Mesenchymal stem cell (in vitro differentiated cells and primary cell): ENCODE measurements around the gene C1orf210.

Experiments
- DNase-seq: peaks from one replicate; pipeline ENCODE4 v3.0.0-alpha.2; 2013
- H2AFZ ChIP-seq: one replicate; pipeline ENCODE4 v1.6.1; 2013; ENCODE audit warnings: low read depth, mild to moderate bottlenecking, control low read depth, inconsistent platforms, low read length, moderate library complexity
- H2AK5ac ChIP-seq: 2 replicates; pipeline ENCODE4 v1.6.1; 2013; ENCODE audit warnings: low read length, moderate library complexity, mild to moderate bottlenecking, inconsistent platforms; ENCODE audit not compliant: severe bottlenecking
- H2BK120ac ChIP-seq: one replicate; pipeline ENCODE4 v1.6.1; 2013; ENCODE audit warnings: low read depth, mild to moderate bottlenecking, inconsistent platforms, low read length, moderate library complexity
- H2BK12ac ChIP-seq, 2 experiments: one replicate each; pipeline ENCODE4 v1.6.1; 2013; ENCODE audit warnings: inconsistent platforms in 2 of 2, low read length in 2 of 2, mild to moderate bottlenecking in 2 of 2, moderate library complexity in 2 of 2, control low read depth in 1 of 2
- H2BK15ac ChIP-seq: one replicate; pipeline ENCODE4 v1.6.1; 2013; ENCODE audit warnings: mild to moderate bottlenecking, low read depth, inconsistent platforms; ENCODE audit not compliant: poor library complexity, severe bottlenecking
- H2BK5ac ChIP-seq: 2 replicates; pipeline ENCODE4 v1.6.1; 2013; ENCODE audit warnings: low read depth, mild to moderate bottlenecking, low read length, control low read depth, inconsistent platforms; ENCODE audit not compliant: poor library complexity, severe bottlenecking
- H3K14ac ChIP-seq, 2 experiments: one replicate each; pipeline ENCODE4 v1.6.1; 2013; ENCODE audit warnings: inconsistent platforms in 2 of 2, low read length in 2 of 2, control low read depth in 1 of 2, mild to moderate bottlenecking in 1 of 2, moderate library complexity in 1 of 2
- H3K18ac ChIP-seq, 2 experiments: one replicate each; pipeline ENCODE4 v1.6.1; 2013; ENCODE audit warnings: inconsistent platforms in 2 of 2, low read length in 2 of 2, control low read depth in 1 of 2, low read depth in 1 of 2, mild to moderate bottlenecking in 1 of 2
- H3K23ac ChIP-seq, 2 experiments: one replicate each; pipeline ENCODE4 v1.6.1; 2013; ENCODE audit warnings: inconsistent platforms in 2 of 2, low read length in 2 of 2, mild to moderate bottlenecking in 2 of 2, moderate library complexity in 2 of 2, control low read depth in 1 of 2
- H3K27ac ChIP-seq: 2 replicates; pipeline ENCODE4 v1.5.1; 2013; ENCODE audit warnings: mild to moderate bottlenecking, moderate library complexity, low read length, control low read depth, inconsistent platforms; ENCODE audit not compliant: poor library complexity, severe bottlenecking
- H3K27me3 ChIP-seq, 2 experiments: 2 replicates each; pipeline versions ENCODE4 v1.6.1 to v1.7.0; 2013; ENCODE audit warnings: low read length in 2 of 2, mild to moderate bottlenecking in 2 of 2, moderate library complexity in 2 of 2, control low read depth in 1 of 2, inconsistent platforms in 1 of 2; ENCODE audit not compliant: control insufficient read depth in 1 of 2, insufficient read depth in 1 of 2
- H3K36me3 ChIP-seq, 2 experiments: 2 replicates each; pipeline versions ENCODE4 v1.6.1 to v1.7.0; 2013; ENCODE audit warnings: low read length in 2 of 2, control low read depth in 1 of 2, inconsistent platforms in 1 of 2, low read depth in 1 of 2, mild to moderate bottlenecking in 1 of 2; ENCODE audit not compliant: insufficient read depth in 2 of 2, control insufficient read depth in 1 of 2
- H3K4ac ChIP-seq, 2 experiments: one replicate each; pipeline ENCODE4 v1.6.1; 2013; ENCODE audit warnings: inconsistent platforms in 2 of 2, low read length in 2 of 2, mild to moderate bottlenecking in 2 of 2, moderate library complexity in 2 of 2, control low read depth in 1 of 2, low read depth in 1 of 2
- H3K4me1 ChIP-seq: 2 replicates; pipeline ENCODE4 v1.6.1; 2013; ENCODE audit warnings: low read depth, low read length, control low read depth; ENCODE audit not compliant: control insufficient read depth, insufficient read depth
- H3K4me2 ChIP-seq: 2 replicates; pipeline ENCODE4 v1.6.1; 2013; ENCODE audit warnings: low read length, mild to moderate bottlenecking, inconsistent platforms; ENCODE audit not compliant: poor library complexity, severe bottlenecking
- H3K4me3 ChIP-seq, 2 experiments: 2 replicates each; pipeline versions ENCODE4 v1.5.1 to v1.7.0; 2013; ENCODE audit warnings: low read length in 2 of 2, mild to moderate bottlenecking in 2 of 2, control low read depth in 1 of 2, low read depth in 1 of 2; ENCODE audit not compliant: insufficient read depth in 1 of 2
- H3K79me1 ChIP-seq: replicated peaks from 2 replicates; pipeline ENCODE4 v1.6.1; 2013; ENCODE audit warnings: mild to moderate bottlenecking, control low read depth, low read length, inconsistent platforms; ENCODE audit not compliant: poor library complexity, severe bottlenecking
- H3K9ac ChIP-seq: 2 replicates; pipeline ENCODE4 v1.7.0; 2013; ENCODE audit warnings: mild to moderate bottlenecking, low read length, moderate library complexity
- H3K9me3 ChIP-seq: 2 replicates; pipeline ENCODE4 v1.7.0; 2013; ENCODE audit warnings: mild to moderate bottlenecking, low read length; ENCODE audit not compliant: control insufficient read depth
- H4K8ac ChIP-seq: one replicate; pipeline ENCODE4 v1.6.1; 2013; ENCODE audit warnings: inconsistent platforms, mild to moderate bottlenecking, low read length, moderate library complexity
- H4K91ac ChIP-seq: one replicate; pipeline ENCODE4 v1.6.1; 2013; ENCODE audit warnings: mild to moderate bottlenecking, low read length, inconsistent platforms
- WGBS: methylation state at CpG from one replicate; pipeline ENCODE4 v1.1.7; 2013; ENCODE audit warnings: mixed read lengths; 5-methylcytosine and 5-hydroxymethylcytosine counted together

The C1orf210 gene

DNA sequence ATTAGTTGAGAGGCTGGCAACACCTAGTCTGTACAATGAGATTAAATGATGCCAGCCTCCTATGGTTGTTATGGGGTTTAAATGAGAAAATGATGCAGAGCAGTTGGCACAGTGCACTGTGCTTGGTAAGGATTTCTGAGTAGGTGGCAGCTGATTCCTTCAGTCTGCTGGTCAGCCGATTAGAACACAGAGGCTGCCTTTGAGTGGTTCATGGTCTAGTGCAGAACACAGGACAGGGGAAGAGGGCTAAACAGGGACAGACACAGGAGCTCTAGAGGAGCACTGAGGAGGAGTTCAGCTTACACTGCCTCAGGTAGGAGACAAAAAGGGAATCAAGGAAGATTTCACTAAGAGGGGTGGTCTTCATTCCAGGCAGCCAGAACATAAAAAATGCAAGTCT is 16.8 kb upstream of the C1orf210 start:
- Histone ChIP-seq H3K36me3 (no peaks in the 10 kb centered on the region), H3K4ac (no peak overlapping the region), H4K91ac (no peak overlapping the region), H3K79me1 (no peaks in the 10 kb centered on the region), H2AK5ac (no peak overlapping the region), H2BK15ac (no peak overlapping the region), H3K18ac (no peak overlapping the region), H3K14ac (no peak overlapping the region), H2BK5ac (no peak overlapping the region), H3K4me3 (no peak overlapping the region), H3K4me2 (no peak overlapping the region), H3K23ac (no peak overlapping the region), H3K27ac (no peak overlapping the region), H2AFZ (no peak overlapping the region), H4K8ac (no peak overlapping the region), H3K27me3 (peaks cover 2 to 3% of the 10 kb centered on the region in 2 experiments), H2BK120ac (no peak overlapping the region), H3K9me3 (no peaks in the 10 kb centered on the region), H2BK12ac (no peak overlapping the region), H3K4me1 (peaks cover under 1% of the 10 kb centered on the region), H3K9ac (no peak overlapping the region)
- 100% methylated on average over 1 of the region's 1 CpG for WGBS
- no peak for DNase-seq

DNA sequence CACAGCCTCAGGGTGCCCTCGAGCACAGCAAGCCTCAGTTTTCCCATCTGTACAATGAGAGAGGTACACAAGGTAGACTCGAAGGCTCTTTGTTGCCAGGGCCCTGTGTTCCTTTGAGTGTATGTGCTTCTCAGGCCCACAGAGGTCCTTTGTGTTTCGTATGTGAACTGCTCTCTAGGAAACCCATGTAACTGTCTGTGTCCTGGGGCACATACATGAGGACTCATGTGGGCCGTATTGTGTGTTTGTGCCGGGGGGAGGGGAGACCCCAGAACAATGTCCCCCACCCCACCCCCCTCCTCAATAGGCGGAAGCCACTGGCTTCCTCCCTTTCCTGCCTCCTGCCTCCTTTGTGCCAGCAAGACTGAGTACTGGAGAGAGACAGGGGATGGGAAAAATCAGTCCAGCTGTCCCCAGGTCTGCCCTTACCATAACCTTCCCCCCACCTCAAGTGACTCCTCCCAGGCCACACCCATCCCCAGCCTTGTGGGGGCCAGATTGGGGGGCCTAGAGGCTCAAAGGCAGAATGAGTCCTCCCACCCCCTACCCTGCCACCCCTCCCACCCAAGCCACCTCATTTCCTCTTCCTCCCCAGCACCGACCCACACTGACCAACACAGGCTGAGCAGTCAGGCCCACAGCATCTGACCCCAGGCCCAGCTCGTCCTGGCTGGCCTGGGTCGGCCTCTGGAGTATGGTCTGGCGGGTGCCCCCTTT is 15.2 kb upstream of the C1orf210 start, which contains the start of gene TIE1:
Gene TIE1 (plus strand): TSS at position 605 of the 717 bp plus-strand sequence. CDS start 90 bp downstream, at position 695.
- Histone ChIP-seq H4K8ac (no peak within 1 kb of the TSS), H3K4ac (no peak within 1 kb of the TSS), H3K4me1 (peaks cover 4% of the 10 kb centered on the region), H2BK12ac (no peak within 1 kb of the TSS), H2AFZ (no peak within 1 kb of the TSS), H2BK15ac (no peak within 1 kb of the TSS), H2AK5ac (no peak within 1 kb of the TSS), H3K9ac (no peak within 1 kb of the TSS), H3K23ac (no peak within 1 kb of the TSS), H3K27ac (no peak within 1 kb of the TSS), H3K4me3 (no peak within 1 kb of the TSS), H3K27me3 (no peaks in the 10 kb centered on the region), H2BK120ac (no peak within 1 kb of the TSS), H3K4me2 (no peak within 1 kb of the TSS), H4K91ac (no peak within 1 kb of the TSS), H3K9me3 (no peaks in the 10 kb centered on the region), H3K14ac (no peak within 1 kb of the TSS), H3K18ac (no peak within 1 kb of the TSS), H3K79me1 (no peaks in the 10 kb centered on the region), H3K36me3 (no peaks in the 10 kb centered on the region), H2BK5ac (no peak within 1 kb of the TSS)
- no peak for DNase-seq
- 86% methylated on average over 7 of the region's 10 CpGs for WGBS

DNA sequence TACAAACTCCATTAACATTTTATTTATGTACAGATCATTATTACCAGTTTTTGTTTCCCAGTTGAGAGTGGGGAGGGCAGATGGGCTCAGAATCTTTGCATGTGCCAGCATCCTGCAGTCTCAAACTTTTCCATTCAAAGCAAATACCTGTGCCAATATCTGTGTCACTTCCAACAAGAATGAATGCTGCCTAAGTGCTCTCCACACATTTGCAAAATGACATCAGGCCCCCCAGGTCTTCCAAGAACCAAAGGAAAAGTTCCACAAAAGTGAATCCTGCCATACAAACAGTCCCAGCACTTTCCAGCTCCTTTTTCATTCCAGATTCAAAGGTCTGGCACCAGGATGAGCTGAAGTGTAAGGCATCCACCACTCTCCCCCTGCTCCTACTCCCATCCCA is 13.7 kb upstream of the C1orf210 start:
- no peaks in the 10 kb centered on the region for H3K9me3 ChIP-seq
- H2BK15ac ChIP-seq, result no peak overlapping the region
- no peak overlapping the region for H4K91ac ChIP-seq
- H3K18ac ChIP-seq, result no peak overlapping the region
- no peak overlapping the region for H2AFZ ChIP-seq
- H2BK12ac ChIP-seq, result no peak overlapping the region
- no peak overlapping the region for H3K4me2 ChIP-seq
- no peak overlapping the region for H3K4ac ChIP-seq
- DNase-seq, result no peak
- no peak overlapping the region for H3K23ac ChIP-seq
- H4K8ac ChIP-seq, result no peak overlapping the region
- no peak overlapping the region for H3K4me3 ChIP-seq
- no peak overlapping the region for H2BK120ac ChIP-seq
- peaks cover 10% of the 10 kb centered on the region for H3K4me1 ChIP-seq
- no peak overlapping the region for H3K27ac ChIP-seq
- no peak overlapping the region for H2BK5ac ChIP-seq
- H3K36me3 ChIP-seq, result no peaks in the 10 kb centered on the region
- no peak overlapping the region for H2AK5ac ChIP-seq
- H3K14ac ChIP-seq, result no peak overlapping the region
- no peaks in the 10 kb centered on the region for H3K79me1 ChIP-seq
- H3K9ac ChIP-seq, result no peak overlapping the region
- H3K27me3 ChIP-seq, result no peaks in the 10 kb centered on the region

DNA sequence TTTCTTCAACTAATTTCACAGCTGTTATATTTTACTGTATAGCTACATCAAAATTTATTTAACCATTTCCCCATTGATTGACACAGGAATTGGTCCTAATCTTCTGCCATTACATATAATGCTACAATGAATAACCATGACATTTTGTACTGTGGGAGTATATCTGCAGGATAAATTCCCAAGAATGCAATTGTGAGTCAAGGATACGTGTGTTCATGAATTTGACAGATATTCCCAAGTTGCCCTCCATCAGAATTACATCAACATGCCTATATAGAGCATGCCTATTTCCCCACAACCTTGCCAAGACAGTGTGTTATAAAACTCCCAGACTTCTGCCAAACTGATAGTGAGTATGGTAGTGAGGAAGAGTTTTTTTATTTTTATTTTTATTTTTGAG is 12.7 kb upstream of the C1orf210 start:
- H2AK5ac ChIP-seq, result no peak overlapping the region
- no CpG with 5 or more reads among the region's 1 CpG for WGBS

More for the DNA sequence above, 12.7 kb upstream of the C1orf210 start:
- Histone ChIP-seq H2BK120ac (no peak overlapping the region), H3K36me3 (no peaks in the 10 kb centered on the region), H3K9ac (no peak overlapping the region), H3K4me2 (no peak overlapping the region), H2BK12ac (no peak overlapping the region), H3K4me3 (no peak overlapping the region), H3K18ac (no peak overlapping the region), H3K79me1 (no peaks in the 10 kb centered on the region), H2AFZ (no peak overlapping the region), H3K27me3 (no peaks in the 10 kb centered on the region), H2BK5ac (no peak overlapping the region), H3K9me3 (no peaks in the 10 kb centered on the region), H4K8ac (no peak overlapping the region), H3K27ac (no peak overlapping the region), H2BK15ac (no peak overlapping the region), H4K91ac (no peak overlapping the region), H3K4ac (no peak overlapping the region), H3K23ac (no peak overlapping the region), H3K4me1 (peaks cover 14% of the 10 kb centered on the region), H3K14ac (no peak overlapping the region)
- no peak for DNase-seq
